ENCODE measurements around the gene IL6ST.
"Not testable (repeated sequence)": the region's sequence is repeated elsewhere in the genome, so short reads cannot be mapped to it uniquely, and the experiment has no call there.

IL6ST gene

DNA sequence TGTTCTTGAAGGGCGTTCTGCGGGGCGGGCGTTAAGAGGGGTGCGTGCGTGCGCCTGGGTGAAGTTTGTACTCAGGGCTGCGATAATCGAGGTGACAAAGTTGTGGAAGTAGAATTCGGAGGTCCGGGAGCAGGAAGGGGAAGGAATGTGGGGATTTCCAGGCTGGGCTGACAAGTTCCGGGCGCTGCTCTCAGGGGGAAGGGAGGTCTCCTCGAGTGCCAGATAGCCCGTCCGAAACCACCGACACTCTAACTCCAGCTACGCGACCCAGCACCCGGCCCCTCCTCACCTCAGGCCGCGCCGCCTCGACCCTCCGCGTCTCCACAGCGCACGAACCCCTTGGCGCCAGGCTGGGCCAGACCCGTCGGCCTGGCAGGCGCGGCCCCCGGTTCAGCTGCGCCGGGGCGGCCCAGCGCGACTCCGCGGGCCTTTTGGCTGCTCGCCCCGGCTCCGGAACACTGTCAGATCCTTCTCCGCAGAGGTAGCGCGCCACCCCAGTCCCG lies at the start of gene IL6ST:
Gene IL6ST (minus strand): TSS at position 469 of the 503 bp plus-strand sequence. CDS start 18,685 bp downstream, outside the sequence.
- peak; percentile 31 for DNase-seq (ENCODE audit: low spot score)

DNA sequence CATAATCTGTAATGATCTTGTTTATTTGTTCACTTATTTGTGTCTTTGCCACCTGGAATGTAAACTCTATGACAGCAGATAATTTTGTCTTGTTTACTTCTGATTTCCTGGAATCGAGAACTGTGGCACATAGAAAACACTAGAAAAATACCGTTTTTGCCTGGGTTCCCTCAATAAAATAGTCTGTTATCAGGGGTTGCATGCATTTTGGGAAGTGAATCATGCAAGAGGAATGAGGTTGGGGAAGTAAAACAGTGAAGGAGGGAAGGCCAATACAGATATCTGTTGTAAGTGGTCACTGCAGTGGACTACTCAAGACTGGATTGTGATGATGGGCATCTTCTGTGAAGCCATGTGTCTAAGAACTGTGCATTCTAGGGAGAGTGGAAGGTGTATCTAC lies 45.2 kb upstream of the IL6ST start:
- DNase-seq (ENCODE audit: low spot score) = no peak

GRCh38 chr5:56038206-56038605 lies 43.4 kb upstream of the IL6ST start:
- not testable (repeated sequence) for DNase-seq (ENCODE audit: low spot score)

DNA sequence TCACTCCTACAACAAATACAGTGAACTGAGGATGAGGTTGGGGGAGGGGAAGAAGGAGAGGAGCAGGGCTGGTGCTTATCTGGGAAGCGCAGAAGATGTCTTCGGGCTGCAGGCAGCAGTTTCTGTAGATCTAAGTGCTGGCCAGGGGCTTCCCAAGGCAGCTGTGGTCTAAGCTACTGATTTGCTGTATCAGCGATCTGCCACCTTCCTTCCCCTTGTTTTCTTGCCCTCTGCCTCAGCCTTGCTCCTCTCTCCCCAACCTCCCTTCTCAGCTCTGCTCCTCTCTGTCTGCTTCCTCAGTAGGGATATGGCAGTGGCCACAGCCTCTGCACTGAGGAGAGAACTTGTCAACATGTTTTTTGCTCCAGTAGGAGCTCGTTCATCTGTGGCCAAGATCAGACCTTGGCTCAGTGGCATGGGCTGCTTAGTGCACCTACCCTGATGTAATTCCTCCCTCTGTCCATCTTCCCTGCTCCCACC lies 42.8 kb upstream of the IL6ST start:
- no peak for DNase-seq (ENCODE audit: low spot score)

DNA sequence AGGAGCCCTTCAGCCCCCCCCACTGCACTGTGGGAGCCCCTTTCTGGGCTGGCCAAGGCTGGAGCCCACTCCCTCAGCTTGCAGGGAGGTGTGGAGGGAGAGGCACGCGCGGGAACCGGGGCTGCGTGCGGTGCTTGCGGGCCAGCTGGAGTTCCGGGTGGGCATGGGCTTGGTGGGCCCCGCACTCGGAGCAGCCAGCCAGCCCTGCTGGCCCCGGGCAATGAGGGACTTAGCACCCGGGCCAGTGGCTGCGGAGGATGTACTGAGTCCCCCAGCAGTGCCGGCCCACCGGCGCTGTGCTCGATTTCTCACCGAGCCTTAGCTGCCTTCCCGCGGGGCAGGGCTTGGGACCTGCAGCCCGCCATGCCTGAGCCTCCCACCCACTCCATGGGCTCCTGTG lies 40.6 kb upstream of the IL6ST start:
- not testable (repeated sequence) for DNase-seq (ENCODE audit: low spot score)

DNA sequence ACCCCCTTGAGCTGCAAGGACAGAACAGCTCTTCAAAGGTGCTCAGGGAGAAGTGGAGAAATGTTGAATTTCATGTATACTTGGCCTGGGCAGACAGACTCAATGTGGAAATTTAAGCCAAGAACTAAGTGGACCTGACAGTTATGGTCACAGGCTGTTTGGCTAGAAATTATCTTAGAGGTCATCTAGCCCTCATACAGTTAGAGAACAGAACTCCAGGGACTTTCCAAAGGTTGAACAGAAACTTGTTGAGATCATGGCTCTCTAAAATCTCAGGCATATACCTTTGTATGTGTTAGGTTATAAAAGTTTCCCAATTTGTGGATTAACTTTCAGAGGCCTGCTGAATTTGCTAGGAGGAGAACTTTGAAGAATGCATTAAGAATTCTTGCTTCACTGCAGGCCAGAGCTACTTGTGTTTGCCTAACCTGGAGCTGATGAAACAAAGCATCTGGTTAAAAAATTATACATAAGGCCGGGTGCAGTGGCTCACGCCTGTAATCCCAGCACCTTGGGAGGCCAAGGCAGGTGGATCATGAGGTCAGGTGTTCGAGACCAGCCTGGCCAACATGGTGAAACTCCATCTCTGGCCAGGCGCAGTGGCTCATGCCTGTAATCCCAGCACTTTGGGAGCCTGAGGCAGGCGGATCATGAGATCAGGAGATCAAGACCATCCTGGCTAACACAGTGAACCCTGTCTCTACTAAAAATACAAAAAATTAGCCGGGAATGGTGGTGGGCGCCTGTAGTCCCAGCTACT lies 35.3 kb upstream of the IL6ST start:
- not testable (repeated sequence) for DNase-seq (ENCODE audit: low spot score)

DNA sequence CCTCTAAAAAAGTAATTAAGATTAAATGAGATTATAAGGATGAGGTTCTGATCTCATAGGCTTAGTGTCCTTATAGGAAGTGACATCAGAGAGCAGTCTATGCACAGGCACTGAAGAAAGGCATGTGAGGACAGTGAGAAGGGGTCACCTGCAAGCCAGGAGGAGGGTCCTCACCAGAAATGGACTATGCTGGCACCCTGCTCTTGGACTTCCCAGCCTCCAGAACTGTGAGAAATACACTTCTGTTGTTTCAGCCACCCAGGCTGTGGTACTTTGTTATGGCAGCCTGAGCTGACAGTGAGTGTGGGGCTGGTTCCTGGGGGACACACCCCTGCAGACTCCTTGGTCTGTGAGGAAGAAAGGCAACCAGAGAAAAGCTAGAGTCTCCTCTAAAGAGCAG lies 34.7 kb upstream of the IL6ST start:
- DNase-seq (ENCODE audit: low spot score) = no peak

GRCh38 chr5:56028708-56029107 lies 33.9 kb upstream of the IL6ST start:
- no peak for DNase-seq (ENCODE audit: low spot score)

GRCh38 chr5:56026863-56027300 lies 32.1 kb upstream of the IL6ST start:
- no peak for DNase-seq (ENCODE audit: low spot score)

- DNase-seq (ENCODE audit: low spot score) = no peak
Measured at GRCh38 chr5:56025151-56025885, 30.6 kb upstream of the IL6ST start.

DNA sequence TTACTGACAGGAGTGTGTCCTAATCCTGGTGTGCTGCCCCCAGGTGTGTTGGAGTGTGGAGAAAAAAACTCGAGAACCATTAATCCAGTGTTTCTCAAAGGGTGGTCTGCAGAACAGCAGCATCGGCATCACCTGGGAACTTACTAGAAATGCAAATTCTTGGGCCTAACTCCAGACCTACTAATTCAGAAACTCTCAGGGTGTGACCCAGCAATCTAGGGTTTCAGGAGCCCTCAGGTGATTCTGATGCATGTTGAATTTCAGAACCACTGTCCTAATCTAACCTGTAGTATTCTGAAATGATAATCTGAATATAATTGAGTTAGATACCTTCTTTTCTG lies 30.0 kb upstream of the IL6ST start:
- DNase-seq (ENCODE audit: low spot score) = no peak

DNA sequence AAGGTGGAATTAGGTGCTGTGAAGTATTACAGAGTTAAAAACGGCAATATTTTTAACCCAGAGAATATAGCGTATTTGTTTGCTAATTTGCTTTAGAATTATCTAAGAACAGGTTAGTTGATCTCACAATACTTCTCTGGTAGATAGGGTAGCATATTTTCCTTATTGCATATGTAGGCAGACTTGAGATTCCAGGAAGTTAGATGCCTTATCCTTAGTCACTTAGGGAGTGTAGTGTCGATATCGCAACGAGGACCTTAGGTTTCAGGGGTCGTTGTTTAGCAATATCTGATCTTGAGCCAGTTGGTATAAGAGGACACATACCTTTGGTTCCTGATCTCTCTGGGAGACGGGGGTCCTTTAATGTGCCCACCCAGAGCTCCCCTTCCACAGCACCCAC lies 28.5 kb upstream of the IL6ST start:
- no peak for DNase-seq (ENCODE audit: low spot score)

GRCh38 chr5:56019306-56020272 lies 24.8 kb upstream of the IL6ST start:
- no peak for DNase-seq (ENCODE audit: low spot score)

DNA sequence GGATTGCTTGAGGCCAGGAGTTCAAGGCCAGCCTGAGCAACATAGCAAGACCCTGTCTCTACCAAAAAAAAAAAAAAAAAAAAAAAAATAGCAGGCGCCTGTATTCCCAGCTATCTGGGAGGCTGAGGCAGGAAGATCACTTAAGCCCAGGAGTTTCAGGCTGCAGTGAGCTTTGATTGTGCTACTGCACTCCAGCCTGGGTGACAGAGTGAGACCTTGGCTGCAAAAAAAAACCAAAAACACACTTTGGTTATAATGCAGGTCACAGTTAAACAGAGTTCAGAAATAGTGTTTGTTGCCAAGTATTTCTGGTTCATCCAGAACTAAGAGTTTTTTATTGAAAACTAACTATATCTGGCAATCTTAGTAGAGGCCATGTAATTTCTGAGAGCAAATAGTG lies 24.1 kb upstream of the IL6ST start:
- no peak for DNase-seq (ENCODE audit: low spot score)

- not testable (repeated sequence) for DNase-seq (ENCODE audit: low spot score)
Measured at GRCh38 chr5:56014701-56015100, 19.9 kb upstream of the IL6ST start.

DNA sequence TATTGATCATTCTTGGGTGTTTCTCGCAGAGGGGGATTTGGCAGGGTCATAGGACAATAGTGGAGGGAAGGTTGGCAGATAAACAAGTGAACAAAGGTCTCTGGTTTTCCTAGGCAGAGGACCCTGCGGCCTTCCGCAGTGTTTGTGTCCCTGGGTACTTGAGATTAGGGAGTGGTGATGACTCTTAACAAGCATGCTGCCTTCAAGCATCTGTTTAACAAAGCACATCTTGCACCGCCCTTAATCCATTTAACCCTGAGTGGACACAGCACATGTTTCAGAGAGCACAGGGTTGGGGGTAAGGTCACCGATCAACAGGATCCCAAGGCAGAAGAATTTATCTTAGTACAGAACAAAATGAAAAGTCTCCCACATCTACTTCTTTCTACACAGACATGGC lies 19.2 kb upstream of the IL6ST start:
- DNase-seq (ENCODE audit: low spot score) = not testable (repeated sequence)

- peak; percentile 46 for DNase-seq (ENCODE audit: low spot score)
Measured at GRCh38 chr5:56012281-56012963, 17.7 kb upstream of the IL6ST start.

GRCh38 chr5:56011835-56012234 lies 17.1 kb upstream of the IL6ST start:
- peak; percentile 21 for DNase-seq (ENCODE audit: low spot score)

DNA sequence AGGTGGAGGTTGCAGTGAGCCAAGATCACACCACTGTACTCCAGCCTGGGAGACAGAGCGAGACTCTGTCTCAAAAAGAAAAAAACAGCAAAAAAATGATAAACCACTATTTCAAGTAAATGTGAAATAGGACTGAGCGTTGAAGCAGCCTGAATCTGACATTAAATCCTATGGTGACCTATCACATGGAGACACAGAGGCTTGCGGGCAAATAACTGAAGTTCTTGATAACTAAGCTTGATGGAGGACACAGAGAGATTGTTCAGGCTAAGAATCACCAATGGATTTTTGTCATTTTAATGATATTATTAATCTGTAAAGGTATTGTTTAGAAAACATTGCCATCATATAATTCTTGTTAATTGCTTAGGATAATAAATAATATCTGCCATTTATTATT lies 15.7 kb upstream of the IL6ST start:
- DNase-seq (ENCODE audit: low spot score) = no peak

DNA sequence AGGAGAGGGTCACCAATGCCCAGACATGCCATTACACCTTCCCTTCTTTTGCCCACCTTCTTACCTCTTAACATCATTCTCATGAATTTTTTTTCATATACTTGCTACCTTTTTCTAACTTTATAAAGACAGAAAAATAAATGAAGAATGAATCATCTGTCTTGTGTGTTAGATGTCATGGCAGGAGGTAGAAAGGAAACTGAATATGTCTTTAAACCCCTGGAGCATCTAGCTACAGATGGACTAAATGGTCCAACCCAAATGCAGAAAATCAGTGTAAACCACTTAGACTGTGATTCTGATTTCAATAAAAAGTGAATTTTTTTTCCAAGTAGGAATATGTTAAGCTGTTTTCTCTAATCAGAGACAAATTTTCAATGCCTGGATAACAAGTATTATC lies 11.8 kb upstream of the IL6ST start:
- DNase-seq (ENCODE audit: low spot score) = no peak

DNA sequence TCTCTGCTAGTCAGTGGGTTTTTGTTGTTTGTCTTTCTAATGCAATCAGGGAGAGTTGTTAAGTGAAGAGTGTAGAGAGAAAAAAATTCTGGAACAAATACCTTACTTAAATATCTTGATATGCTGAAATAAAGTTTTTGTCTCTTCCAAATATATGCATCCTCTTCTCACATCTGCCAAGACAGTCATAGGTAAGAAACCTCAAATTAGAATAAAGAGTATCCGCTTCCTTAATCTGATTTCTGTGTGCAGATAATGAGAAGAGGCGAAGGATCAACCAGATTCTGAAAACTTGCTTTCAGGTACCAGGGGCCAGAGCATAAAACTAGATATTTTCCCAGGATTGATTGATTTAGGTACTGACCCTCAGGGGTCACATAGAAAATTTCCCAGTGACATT lies 11.3 kb upstream of the IL6ST start:
- DNase-seq (ENCODE audit: low spot score) = no peak

Measured in CD4-positive, alpha-beta T cell treated with Interleukin-2 at 100 ng/mL for 4 hours (primary cell).